ENCODE results near the gene OR13J1. TPM values are rescaled to one million over a fixed set of nuclear protein-coding genes. Genes with fewer than 3 reads are reported as not detected.

OR13J1 gene
- not detected in 2 replicates for total RNA-seq (2014; rRNA removed; shearing (Covaris generic))
- polyA plus RNA-seq (2016; fragmentation: Nextera tagmentation; extraction: Ambion mirVana), result 0.15 TPM in 1 of 2 replicates, not detected in the other
- long read RNA-seq, result 0 reads

GRCh38 chr9:35870351-35870923 lies at the start of gene OR13J1:
Gene OR13J1, minus strand, starts transcription at chr9:35870401. Its CDS starts 0 bp downstream, at chr9:35870401.
- Histone ChIP-seq H3K27me3 (ENCODE audit: insufficient read depth) (no peaks in the 10 kb centered on the region), H2AFZ (no peak within 1 kb of the TSS), H3K27ac (ENCODE audit: low read depth) (no peak within 1 kb of the TSS), H3K4me1 (ENCODE audit: insufficient read depth) (peaks cover 7% of the 10 kb centered on the region; the same call in 1 of the 2 replicates), H3K36me3 (ENCODE audit: insufficient read depth) (no peaks in the 10 kb centered on the region), H4K20me1 (replicated peaks; ENCODE audit: insufficient read depth) (no peaks in the 10 kb centered on the region), H3K4me2 (no peak within 1 kb of the TSS), H3K9me2 (ENCODE audit: insufficient read depth) (peaks cover 5% of the 10 kb centered on the region; the same call in 1 of the 2 replicates), H3K4me3 (no peak within 1 kb of the TSS), H3F3A (replicated peaks; ENCODE audit: low read depth) (no peaks in the 10 kb centered on the region), H3K79me2 (replicated peaks; ENCODE audit: insufficient read depth) (no peaks in the 10 kb centered on the region)
- Mint-ChIP-seq H3K4me3 (no peak within 1 kb of the TSS), H3K9me3 (0 out of 3 replicates have a peak, but pooled peaks cover under 1% of the 10 kb centered on the region), H3K36me3 (ENCODE audit: low read depth) (peaks cover 3% of the 10 kb centered on the region; the same call in 1 of the 3 replicates), H3K27ac (no peak within 1 kb of the TSS), H3K27me3 (ENCODE audit: insufficient read depth, low read depth, poor library complexity) (peaks cover 12% of the 10 kb centered on the region), H3K4me1 (peaks cover 16% of the 10 kb centered on the region)
- no peak for ATAC-seq
- no peak for TF ChIP-seq CREB1 (CRISPR knock-in tag; IDR thresholded peaks at IDR 0.05; ENCODE audit: low read depth)
- TF ChIP-seq JUNB (IDR thresholded peaks at IDR 0.05; ENCODE audit: unreplicated experiment), result no peak
- no peak for DNase-seq (ENCODE audit: low spot score)

GRCh38 chr9:35919212-35920008 lies 49.2 kb upstream of the OR13J1 start:
- Mint-ChIP-seq H3K4me1 (peaks cover 13% of the 10 kb centered on the region; the same call in 2 of the 3 replicates), H3K4me3 (no peak overlapping the region), H3K27ac (no peak overlapping the region), H3K36me3 (ENCODE audit: low read depth) (no peaks in the 10 kb centered on the region), H3K9me3 (no peaks in the 10 kb centered on the region), H3K27me3 (ENCODE audit: insufficient read depth, low read depth, poor library complexity) (peaks cover 4% of the 10 kb centered on the region)
- Histone ChIP-seq H3K4me1 (ENCODE audit: insufficient read depth) (peaks cover 3% of the 10 kb centered on the region; the same call in 1 of the 2 replicates), H3K4me2 (no peak overlapping the region), H3K27me3 (ENCODE audit: insufficient read depth) (no peaks in the 10 kb centered on the region), H3F3A (replicated peaks; ENCODE audit: low read depth) (no peaks in the 10 kb centered on the region), H3K4me3 (no peak overlapping the region), H4K20me1 (replicated peaks; ENCODE audit: insufficient read depth) (no peaks in the 10 kb centered on the region), H3K36me3 (ENCODE audit: insufficient read depth) (no peaks in the 10 kb centered on the region), H2AFZ (no peak overlapping the region), H3K79me2 (replicated peaks; ENCODE audit: insufficient read depth) (no peaks in the 10 kb centered on the region), H3K9me2 (ENCODE audit: insufficient read depth) (no peaks in the 10 kb centered on the region), H3K27ac (ENCODE audit: low read depth) (no peak overlapping the region)
- no peak for DNase-seq (ENCODE audit: low spot score)
- TF ChIP-seq POLR2AphosphoS5 (IDR thresholded peaks at IDR 0.05; ENCODE audit: low read depth) (no peak), JUNB (IDR thresholded peaks at IDR 0.05; ENCODE audit: unreplicated experiment) (no peak), ZNF331 (CRISPR knock-in tag; IDR thresholded peaks at IDR 0.05; ENCODE audit: low read depth) (no peak), EZH2 (IDR thresholded peaks at IDR 0.05; ENCODE audit: low read depth, unreplicated experiment) (no peak)
- no peak for ATAC-seq

GRCh38 chr9:35918780-35919179 lies 48.6 kb upstream of the OR13J1 start:
- Mint-ChIP-seq H3K9me3 (no peaks in the 10 kb centered on the region), H3K4me3 (no peak overlapping the region), H3K27me3 (ENCODE audit: insufficient read depth, low read depth, poor library complexity) (peaks cover 4% of the 10 kb centered on the region), H3K36me3 (ENCODE audit: low read depth) (no peaks in the 10 kb centered on the region), H3K4me1 (peaks cover 10% of the 10 kb centered on the region; the same call in 2 of the 3 replicates), H3K27ac (no peak overlapping the region)
- H3K27me3 ChIP-seq (ENCODE audit: insufficient read depth), result no peaks in the 10 kb centered on the region
- peaks cover 4% of the 10 kb centered on the region; the same call in 1 of the 2 replicates for H3F3A ChIP-seq (replicated peaks; ENCODE audit: low read depth)
- H3K4me1 ChIP-seq (ENCODE audit: insufficient read depth), result peaks cover 3% of the 10 kb centered on the region; the same call in 1 of the 2 replicates
- no peaks in the 10 kb centered on the region for H3K36me3 ChIP-seq (ENCODE audit: insufficient read depth)
- ATAC-seq, result no peak
- H3K4me3 ChIP-seq, result no peak overlapping the region
- H3K9me2 ChIP-seq (ENCODE audit: insufficient read depth), result no peaks in the 10 kb centered on the region
- H3K27ac ChIP-seq (ENCODE audit: low read depth), result no peak overlapping the region
- DNase-seq (ENCODE audit: low spot score), result no peak
- H3K4me2 ChIP-seq, result no peak overlapping the region
- H2AFZ ChIP-seq, result no peak overlapping the region
- no peaks in the 10 kb centered on the region for H3K79me2 ChIP-seq (replicated peaks; ENCODE audit: insufficient read depth)
- H4K20me1 ChIP-seq (replicated peaks; ENCODE audit: insufficient read depth), result no peaks in the 10 kb centered on the region
- no peak for TF ChIP-seq EZH2phosphoT487 (IDR thresholded peaks at IDR 0.05; ENCODE audit: unreplicated experiment)
- no peak for TF ChIP-seq CREB1 (CRISPR knock-in tag; IDR thresholded peaks at IDR 0.05; ENCODE audit: low read depth)
- TF ChIP-seq POLR2AphosphoS5 (IDR thresholded peaks at IDR 0.05; ENCODE audit: low read depth), result no peak
- TF ChIP-seq ZNF114 (CRISPR knock-in tag; IDR thresholded peaks at IDR 0.05), result no peak
- TF ChIP-seq ZNF331 (CRISPR knock-in tag; IDR thresholded peaks at IDR 0.05; ENCODE audit: low read depth), result no peak
- no peak for TF ChIP-seq JUNB (IDR thresholded peaks at IDR 0.05; ENCODE audit: unreplicated experiment)
- TF ChIP-seq CTCF (conservative IDR thresholded peaks at IDR 0.05; ENCODE audit: low read depth in 2 of 2), result no peak
- no peak for TF ChIP-seq ETS1 (IDR thresholded peaks at IDR 0.05)

Data from GM23338 (cell line).